RWPE2 (cell line): ENCODE data around the gene ZFAND3.

ENCODE experiments used
- ATAC-seq: fragments of 200-7000 bp; cut with Tn5 transposase; 3 replicates; pipeline ENCODE4 v1.9.1; 2021; ENCODE audit warnings: low read depth
- DNase-seq: peaks from one replicate; pipeline ENCODE4 v3.0.0-alpha.2; 2020; ENCODE audit warnings: low spot score
- H3K27ac ChIP-seq: fragments of 450-650 bp; 2 replicates; pipeline ENCODE4 v1.5.1; 2017; ENCODE audit warnings: mild to moderate bottlenecking; ENCODE audit not compliant: poor library complexity, severe bottlenecking
- H3K27me3 ChIP-seq: fragments of 250-450 bp; sonication (Bioruptor Pico); 2 replicates; pipeline ENCODE4 v1.5.1; 2021; ENCODE audit warnings: mild to moderate bottlenecking, moderate library complexity; ENCODE audit not compliant: insufficient read depth, poor library complexity, severe bottlenecking
- H3K36me3 ChIP-seq: fragments of 250-450 bp; sonication (Bioruptor Pico); 2 replicates; pipeline ENCODE4 v1.5.1; 2020; ENCODE audit warnings: low read depth, mild to moderate bottlenecking, moderate library complexity
- H3K4me1 ChIP-seq: fragments of 250-450 bp; sonication (Bioruptor Pico); 2 replicates; pipeline ENCODE4 v1.5.1; 2021; ENCODE audit warnings: mild to moderate bottlenecking, moderate library complexity; ENCODE audit not compliant: insufficient read depth, poor library complexity, severe bottlenecking
- H3K4me3 ChIP-seq: fragments of 250-450 bp; sonication (Bioruptor Pico); 2 replicates; pipeline ENCODE4 v1.5.1; 2021; ENCODE audit warnings: mild to moderate bottlenecking, moderate library complexity; ENCODE audit not compliant: severe bottlenecking
- H3K9me3 ChIP-seq: fragments of 250-450 bp; sonication (Bioruptor Pico); 2 replicates; pipeline ENCODE4 v1.5.1; 2021; ENCODE audit warnings: mild to moderate bottlenecking, moderate library complexity; ENCODE audit not compliant: severe bottlenecking
- CTCF ChIP-seq: fragments of 450-650 bp; IDR thresholded peaks from one replicate; pipeline ENCODE4 v1.5.1; 2017; ENCODE audit warnings: mild to moderate bottlenecking, moderate library complexity; ENCODE audit not compliant: poor library complexity, severe bottlenecking

ZFAND3 gene

GRCh38 chr6:37822851-37823682 is 3.5 kb downstream of the ZFAND3 start:
- peak; percentile 20; the same call in 2 of the 3 replicates for ATAC-seq
- Histone ChIP-seq H3K4me3 (no peak overlapping the region), H3K27ac (no peak overlapping the region), H3K36me3 (no peaks in the 10 kb centered on the region; the same call in 1 of the 2 replicates), H3K27me3 (no peaks in the 10 kb centered on the region), H3K4me1 (peaks cover 24% of the 10 kb centered on the region), H3K9me3 (no peaks in the 10 kb centered on the region)
- DNase-seq, result no peak
- no peak for TF ChIP-seq CTCF

GRCh38 chr6:37824170-37824569 is 4.6 kb downstream of the ZFAND3 start:
- Histone ChIP-seq H3K4me3 (no peak overlapping the region), H3K9me3 (no peaks in the 10 kb centered on the region), H3K4me1 (peaks cover 22% of the 10 kb centered on the region), H3K36me3 (peaks cover 4% of the 10 kb centered on the region; the same call in 1 of the 2 replicates), H3K27me3 (no peaks in the 10 kb centered on the region), H3K27ac (no peak overlapping the region)
- no peak for ATAC-seq
- no peak for DNase-seq
- TF ChIP-seq CTCF, result no peak

- DNase-seq (no peak), ATAC-seq (no peak)
- no peak overlapping the region for H3K4me3 ChIP-seq
- H3K4me1 ChIP-seq, result peaks cover 16% of the 10 kb centered on the region
- no peak overlapping the region for H3K27ac ChIP-seq
- no peaks in the 10 kb centered on the region for H3K9me3 ChIP-seq
- no peaks in the 10 kb centered on the region for H3K27me3 ChIP-seq
- no peak for TF ChIP-seq CTCF
- peaks cover 6% of the 10 kb centered on the region; the same call in 1 of the 2 replicates for H3K36me3 ChIP-seq
Measured at GRCh38 chr6:37826188-37826587, 6.7 kb downstream of the ZFAND3 start.

- Histone ChIP-seq H3K36me3 (peaks cover 6% of the 10 kb centered on the region; the same call in 1 of the 2 replicates), H3K27me3 (no peaks in the 10 kb centered on the region), H3K4me1 (peaks cover 14% of the 10 kb centered on the region), H3K4me3 (no peak overlapping the region), H3K27ac (no peak overlapping the region), H3K9me3 (no peaks in the 10 kb centered on the region)
- ATAC-seq, result no peak
- no peak for TF ChIP-seq CTCF
- no peak for DNase-seq
Measured at GRCh38 chr6:37826993-37827392, 7.5 kb downstream of the ZFAND3 start.
